Amniotic epithelial cell (primary cell): ENCODE results near the gene MEGF6.

ENCODE experiments used
- DNase-seq: peaks from one replicate; pipeline ENCODE4 v3.0.0-alpha.2; 2010; ENCODE audit warnings: low read depth

Gene MEGF6

DNA sequence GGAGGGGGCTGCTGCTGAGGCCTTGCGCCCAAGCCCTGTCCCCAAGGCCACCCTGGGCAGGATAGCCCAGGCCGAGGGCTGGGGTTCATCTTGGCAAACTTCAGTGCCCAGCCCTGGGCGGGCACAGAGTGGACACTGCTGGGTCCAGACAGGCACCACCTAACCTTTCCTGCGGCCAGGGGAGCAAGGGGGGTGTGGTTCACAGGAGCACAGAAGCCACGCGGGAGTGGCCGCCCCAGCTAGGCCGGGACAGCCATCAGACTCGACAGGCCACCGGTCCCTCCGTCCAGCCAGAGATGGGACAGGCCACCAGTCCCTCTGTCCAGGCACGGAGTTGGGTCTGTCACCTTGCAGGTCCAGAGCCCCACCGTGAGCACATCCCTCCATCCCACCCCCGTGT, 127.9 kb downstream of the MEGF6 start:
- DNase-seq: no peak

GRCh38 chr1:3482378-3482849, 128.9 kb downstream of the MEGF6 start:
- no peak for DNase-seq

DNA sequence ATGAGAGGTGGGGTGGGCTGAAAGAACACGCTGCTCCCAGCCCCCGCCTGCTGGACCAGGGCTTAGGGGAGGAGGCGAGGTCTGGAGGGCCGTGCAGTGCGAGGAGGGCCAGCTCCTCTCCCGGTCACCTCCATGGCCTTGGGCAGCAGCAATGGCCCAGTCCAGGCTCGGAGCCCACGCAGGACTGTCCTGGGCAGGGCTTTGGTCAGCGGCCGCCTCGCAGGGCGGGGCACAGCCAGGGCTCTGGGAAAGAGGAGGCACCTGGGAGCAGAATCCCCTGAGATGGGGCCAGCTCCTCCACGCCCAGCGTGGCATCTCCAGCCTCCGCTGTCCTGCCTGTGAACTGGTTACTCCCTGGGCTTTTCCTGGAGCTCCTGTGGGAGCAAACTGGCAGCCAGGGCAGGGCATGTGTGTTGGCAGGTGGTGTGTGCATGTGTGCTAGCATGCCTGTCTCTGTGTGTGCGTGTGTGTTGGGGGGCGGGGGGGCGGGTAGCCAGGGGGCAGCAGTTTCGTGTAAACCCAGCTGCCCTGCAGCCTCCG, 129.4 kb downstream of the MEGF6 start:
- no peak for DNase-seq

DNA sequence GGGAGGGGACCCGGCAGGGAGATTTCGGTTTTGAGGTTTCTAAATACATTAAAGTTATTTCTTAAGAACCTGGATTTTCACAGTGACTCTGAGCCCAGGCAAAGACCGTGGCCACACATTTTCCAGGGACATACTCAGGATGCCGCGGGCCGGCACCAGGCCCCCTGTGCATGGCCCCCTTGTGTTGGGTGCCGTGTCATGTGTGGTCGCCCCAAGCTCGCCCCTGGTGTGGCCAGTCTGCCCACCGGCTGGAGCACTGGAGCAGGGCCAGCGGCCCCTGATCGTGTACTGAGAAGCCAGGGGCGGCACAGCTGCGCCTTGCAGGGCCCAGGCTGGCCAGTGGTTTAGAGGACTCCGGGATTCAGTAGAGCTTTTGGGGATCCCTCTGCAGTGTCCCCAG, 130.3 kb downstream of the MEGF6 start:
- no peak for DNase-seq

GRCh38 chr1:3480369-3480719, 131.0 kb downstream of the MEGF6 start:
- DNase-seq: no peak

- no peak for DNase-seq
Observed at GRCh38 chr1:3479511-3480368, 131.6 kb downstream of the MEGF6 start.

- DNase-seq: no peak
Observed at GRCh38 chr1:3478187-3478586, 133.1 kb downstream of the MEGF6 start.

DNA sequence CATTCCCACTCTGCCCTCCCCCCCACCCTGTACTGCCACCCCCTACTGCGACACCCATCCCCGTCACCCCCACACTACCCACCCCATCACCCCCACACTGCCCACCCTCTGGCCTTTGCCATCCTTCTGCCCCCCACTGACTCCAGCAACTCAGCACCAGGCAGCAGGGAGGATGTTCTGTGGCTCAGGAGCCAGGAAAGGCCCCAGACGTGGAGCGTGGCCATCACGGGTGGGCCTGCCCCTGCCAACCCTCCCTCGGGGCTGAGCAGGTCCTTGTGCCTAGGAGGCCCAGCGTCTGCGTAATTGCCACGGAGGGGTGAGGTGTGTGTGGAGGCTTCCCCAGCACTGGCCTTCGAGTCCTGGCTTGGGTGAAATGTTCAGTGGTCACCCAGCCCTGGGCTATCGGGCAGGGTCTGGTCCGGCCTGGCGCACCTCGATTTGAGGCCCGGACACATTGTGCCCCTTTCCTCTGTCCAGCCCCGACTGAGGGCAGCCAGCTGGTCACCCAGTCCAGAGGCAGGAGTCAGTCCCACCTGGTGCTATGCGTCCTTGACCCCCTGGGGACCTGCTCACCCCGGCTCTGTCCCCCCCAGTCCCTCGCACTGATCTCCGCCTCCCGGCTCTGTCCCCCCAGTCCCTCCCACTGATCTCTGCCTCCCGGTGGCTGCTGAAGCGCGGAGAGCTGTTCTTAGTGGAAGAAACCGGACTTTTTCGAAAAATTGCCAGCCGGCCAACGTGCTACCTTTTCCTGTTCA, 133.9 kb downstream of the MEGF6 start:
- DNase-seq: no peak

DNA sequence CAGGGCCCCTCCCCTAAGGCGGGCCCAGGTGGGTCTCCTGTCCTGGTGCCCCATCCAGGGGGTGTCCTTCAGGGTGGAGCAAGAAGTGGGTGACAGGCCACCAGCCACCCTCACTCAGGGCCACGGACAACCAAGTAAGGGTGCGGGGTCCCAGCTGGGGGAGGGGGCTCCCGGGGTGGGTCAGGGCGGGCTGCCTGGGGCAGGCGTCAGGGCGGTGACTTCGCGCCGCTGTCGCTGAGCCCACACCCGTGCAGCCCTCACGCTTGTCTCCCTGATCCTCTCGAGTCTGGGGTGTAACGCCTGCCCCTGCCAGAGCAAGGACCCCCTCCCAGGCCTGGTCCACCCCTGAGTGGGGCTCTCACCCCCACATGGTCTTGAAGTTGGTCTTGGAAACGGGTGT, 134.6 kb downstream of the MEGF6 start:
- DNase-seq: no peak

DNA sequence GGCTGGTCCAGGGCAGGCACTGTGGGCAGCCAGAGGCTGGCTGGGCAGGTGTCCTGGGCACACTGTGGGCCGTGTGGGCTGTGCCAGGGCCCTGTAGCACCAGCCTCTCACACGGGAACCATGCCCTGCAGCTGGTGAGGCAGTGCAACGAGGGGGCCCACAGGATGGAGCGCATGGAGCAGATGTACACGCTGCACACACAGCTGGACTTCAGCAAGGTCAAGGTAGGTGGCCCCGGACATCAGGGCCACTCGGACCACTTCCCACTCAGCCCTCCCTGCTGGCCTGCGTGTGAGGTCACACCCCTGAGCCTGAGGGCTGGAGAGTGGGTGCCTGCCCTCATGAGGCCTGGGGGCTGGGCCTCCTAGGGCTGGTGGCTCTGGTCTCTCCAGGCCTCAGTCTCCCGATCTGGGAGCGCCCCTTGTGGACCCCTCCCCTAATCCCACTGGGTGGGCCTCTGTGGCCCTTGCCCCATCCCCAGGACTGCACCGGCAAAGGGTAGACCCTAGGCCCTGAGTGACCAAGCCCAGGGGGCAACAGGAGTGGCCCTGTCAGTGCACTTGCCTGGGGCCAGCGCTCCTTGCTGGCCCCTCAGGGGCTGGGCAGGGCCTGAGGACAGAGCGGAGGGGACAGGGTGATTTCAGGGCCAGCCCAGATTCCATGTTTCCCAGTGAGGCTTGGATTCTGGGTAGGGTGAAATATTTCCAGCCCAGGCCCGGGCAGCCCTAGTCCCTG, 135.3 kb downstream of the MEGF6 start:
- DNase-seq: no peak

- no peak for DNase-seq
Observed at GRCh38 chr1:3474421-3474820, 136.9 kb downstream of the MEGF6 start.

DNA sequence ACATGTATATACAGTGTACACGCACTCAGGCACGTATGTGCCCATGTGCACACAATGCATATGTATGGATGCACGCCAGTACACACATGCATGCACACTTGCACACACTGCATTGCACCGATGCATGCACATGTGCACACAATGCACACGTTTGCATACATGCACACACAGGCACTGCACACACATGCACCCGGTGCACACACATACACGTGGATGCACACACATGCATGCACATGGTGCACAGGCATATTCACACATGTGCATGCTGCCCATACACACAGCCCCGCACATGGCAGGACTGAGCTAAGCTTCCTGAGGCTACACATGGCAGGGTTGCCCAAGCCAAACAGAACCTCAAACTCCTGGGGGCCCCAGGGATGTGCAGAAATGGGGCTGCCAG, 137.3 kb downstream of the MEGF6 start:
- DNase-seq: no peak

DNA sequence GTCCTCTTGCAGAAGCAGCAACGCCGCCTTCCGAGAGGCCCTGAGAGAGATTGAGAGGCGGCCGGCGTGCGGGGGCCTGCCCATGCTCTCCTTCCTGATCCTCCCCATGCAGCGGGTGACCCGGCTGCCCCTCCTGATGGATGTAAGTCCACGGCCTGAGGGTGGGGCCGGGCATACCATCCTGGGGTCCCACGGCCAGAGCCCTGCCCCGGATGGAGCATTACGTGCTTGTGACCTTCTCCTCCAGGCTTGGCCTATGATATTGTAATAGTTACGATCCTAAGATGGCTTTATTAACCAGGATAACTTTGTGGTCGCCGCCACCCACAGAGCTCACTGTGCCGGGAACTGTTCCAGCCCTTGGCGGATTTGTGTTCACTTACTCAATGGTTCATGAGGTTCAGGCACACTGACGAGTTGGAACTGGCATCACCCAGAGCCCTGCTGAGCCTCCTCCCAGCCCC, 137.9 kb downstream of the MEGF6 start:
- peak; percentile 72 for DNase-seq

DNA sequence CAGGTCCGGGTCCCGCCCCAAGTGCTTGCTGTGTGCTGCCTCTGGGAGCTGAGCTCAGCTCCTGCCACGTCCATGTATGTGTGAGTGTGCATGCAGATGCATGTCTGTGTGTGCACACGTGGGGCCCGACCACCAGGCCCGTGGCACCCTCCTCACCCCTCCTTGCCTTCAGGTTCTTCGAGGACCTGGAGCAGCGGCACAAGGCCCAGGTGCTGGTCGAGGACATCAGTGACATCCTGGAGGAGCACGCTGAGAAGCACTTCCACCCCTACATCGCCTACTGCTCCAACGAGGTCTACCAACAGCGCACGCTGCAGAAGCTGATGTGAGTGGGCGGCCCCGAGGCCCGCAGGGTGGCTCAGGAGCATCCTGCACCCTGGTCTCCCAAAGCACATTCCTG, 138.4 kb downstream of the MEGF6 start:
- no peak for DNase-seq

DNA sequence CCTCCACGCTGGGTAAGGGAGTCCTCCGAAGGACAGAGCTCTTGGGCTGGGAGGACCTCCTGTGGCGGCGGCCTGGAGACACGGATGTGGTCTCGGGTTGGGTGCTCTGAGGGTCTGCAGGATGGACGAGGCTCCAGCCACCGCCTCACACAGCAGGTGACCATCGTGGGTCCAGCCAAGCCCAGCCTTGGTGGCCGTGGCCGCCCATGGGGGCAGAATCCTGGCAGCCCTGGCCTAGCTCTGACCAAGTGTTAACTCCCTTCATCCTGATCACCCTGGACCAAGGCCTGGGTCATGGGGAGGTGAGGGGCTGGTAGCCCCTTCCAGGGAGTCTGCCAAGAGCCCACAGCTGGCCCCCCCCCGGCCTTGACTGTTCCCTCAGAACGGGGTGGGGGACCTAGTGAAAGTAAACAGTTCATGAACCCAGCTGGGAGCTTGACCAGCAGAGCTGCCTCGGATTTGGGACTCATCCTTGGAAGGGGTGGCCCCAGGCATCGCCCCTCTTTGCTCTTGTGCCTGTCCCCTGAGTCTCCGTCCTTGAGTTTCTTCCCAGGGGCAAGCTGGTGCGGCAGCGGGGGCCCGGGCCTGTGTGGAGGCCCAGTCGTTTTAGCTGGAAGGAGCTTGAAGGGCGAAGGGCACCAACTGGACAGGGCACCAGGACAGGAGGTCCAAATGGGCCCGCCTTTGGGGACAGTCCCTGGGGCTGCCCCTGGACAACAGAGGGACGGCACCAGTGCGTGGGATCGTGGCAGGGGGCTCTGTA, 139.0 kb downstream of the MEGF6 start:
- DNase-seq: no peak

- DNase-seq: peak; percentile 24
Observed at GRCh38 chr1:3471356-3472087, 139.8 kb downstream of the MEGF6 start.

GRCh38 chr1:3470650-3471355, 140.5 kb downstream of the MEGF6 start:
- no peak for DNase-seq

DNA sequence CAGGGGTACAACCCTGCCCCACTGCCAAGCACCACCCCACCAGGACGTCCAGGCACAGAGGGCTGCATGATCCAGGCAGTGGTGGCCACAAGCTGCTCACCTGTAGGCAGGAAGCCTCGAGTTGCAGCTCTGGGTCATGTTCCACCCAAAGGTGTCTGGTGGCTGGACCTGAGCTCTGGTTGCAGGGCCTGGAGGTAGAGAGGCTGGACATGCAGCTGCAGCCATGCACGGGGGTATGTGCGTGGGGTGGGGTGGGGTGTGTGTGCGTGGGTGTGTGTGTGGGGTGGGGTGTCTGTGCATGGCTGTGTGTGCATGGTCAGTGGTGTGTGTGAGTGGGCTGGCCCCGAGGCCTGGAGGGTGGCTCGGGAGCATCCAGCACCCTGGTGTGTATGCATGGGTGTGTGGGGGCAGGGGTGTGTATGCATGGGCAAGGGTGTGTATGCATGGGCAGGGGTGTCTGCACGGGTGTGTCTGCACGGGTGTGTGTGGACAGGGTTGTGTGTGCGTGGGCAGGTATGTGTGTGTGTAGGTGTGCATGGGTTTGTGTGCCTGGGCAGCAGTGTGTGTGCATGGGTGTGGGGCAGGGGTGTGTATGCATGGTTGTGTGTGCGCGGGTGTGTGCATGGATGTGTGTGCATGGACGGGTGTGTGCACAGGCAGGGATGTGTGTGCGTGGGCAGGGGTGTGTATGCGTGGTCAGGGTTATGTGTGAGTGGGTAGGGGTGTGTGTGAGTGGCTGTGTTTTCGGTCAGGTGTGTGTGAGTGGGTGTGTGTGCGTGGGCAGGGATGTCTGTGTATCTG, 141.3 kb downstream of the MEGF6 start:
- DNase-seq: no peak

DNA sequence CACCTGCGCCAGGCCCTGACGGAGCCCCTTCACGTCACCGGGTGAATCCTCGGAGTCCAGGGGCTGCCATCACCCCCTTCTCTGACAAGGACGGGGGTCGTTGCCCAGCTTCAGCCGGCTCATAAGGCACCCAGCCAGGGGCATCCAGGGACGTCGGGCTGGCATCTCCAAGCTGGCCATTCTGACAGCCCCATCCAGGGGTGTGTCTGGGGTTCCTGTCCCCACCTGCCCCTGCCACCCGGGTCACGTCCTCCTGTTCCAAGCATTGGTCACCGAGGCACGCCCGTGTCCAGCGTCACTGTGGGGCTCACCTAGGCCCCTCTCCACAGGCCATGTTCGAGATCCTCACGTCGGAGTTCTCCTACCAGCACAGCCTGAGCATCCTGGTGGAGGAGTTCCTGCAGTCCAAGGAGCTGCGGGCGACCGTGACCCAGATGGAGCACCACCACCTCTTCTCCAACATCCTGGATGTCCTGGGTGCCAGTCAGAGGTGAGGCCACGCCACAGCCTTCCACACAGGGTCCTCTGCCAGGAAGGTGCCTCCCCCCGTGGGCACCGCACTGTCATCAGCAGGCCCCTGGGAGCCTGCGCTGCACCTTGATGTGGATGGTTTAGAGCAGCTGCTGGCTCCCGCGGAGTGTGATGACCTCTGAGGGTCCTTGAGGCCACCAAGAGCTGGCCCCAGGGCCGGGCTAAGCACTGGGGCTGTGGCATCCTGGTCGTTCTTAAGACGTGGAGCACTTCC, 142.0 kb downstream of the MEGF6 start:
- no peak for DNase-seq
